Mucosa of descending colon (tissue), 3 donors: ENCODE measurements around the gene IRAK1. TPM values are rescaled to one million over a fixed set of nuclear protein-coding genes. Genes with fewer than 3 reads are reported as not detected.

Source experiments
- ATAC-seq: fragments of 200-7000 bp; cut with Tn5 transposase; one replicate; pipeline ENCODE4 v1.9.1; 2020; ENCODE audit warnings: mild to moderate bottlenecking, moderate library complexity
- DNase-seq, 3 donors: peaks; one replicate each; pipeline ENCODE4 v3.0.0-alpha.2; 2020
- H3K36me3 ChIP-seq: fragments of 200-600 bp; one replicate; pipeline ENCODE4 v1.8.0; 2021; ENCODE audit warnings: low read depth, mild to moderate bottlenecking
- H3K4me1 ChIP-seq: fragments of 200-600 bp; one replicate; pipeline ENCODE4 v1.8.0; 2021; ENCODE audit warnings: low read depth, mild to moderate bottlenecking
- H3K4me3 ChIP-seq: fragments of 200-600 bp; one replicate; pipeline ENCODE4 v1.8.0; 2021; ENCODE audit warnings: mild to moderate bottlenecking
- H3K9me3 ChIP-seq: fragments of 200-600 bp; one replicate; pipeline ENCODE4 v1.8.0; 2021; ENCODE audit warnings: mild to moderate bottlenecking
- intact Hi-C, 2 donors: fragments of 100-400 bp; cut with DNase I in 1 of 2; cut with micrococcal nuclease in 1 of 2; formaldehyde crosslinking; loops; one replicate each; pipeline versions ENCODE4 v1.11.0 to v1.11.1; 2022; cut with DNase I, micrococcal nuclease
- total RNA-seq, 3 donors: library from RNA; stranded (reverse); fragmentation: NEBNext Ultra II Directional in 2 of 3; extraction: Animal tissue kit (Norgen Biotek cat#: 25700) in 2 of 3; gene quantifications; one replicate each; pipeline versions ENCODE4 v1.2.1 to v1.2.4, GENCODE V29; 2021 to 2023
- TF ChIP-seq, protein P1 (sequence below): fragments of 200-600 bp; IDR thresholded peaks from one replicate; pipeline ENCODE4 v1.8.0; 2022; ENCODE audit warnings: antibody characterized with exemption, mild to moderate bottlenecking
- donor health status: DM: no; HTN: no; CAD: no; lungs with moderate emphysema.
- donor health status: DM: no; HTN: no; CAD: no.
- donor health status: DM: no; HTN: yes; CAD: no.

The IRAK1 gene
- total RNA-seq, 3 donors from 2014 or later: 66.5 to 96.0 (median 85.2) TPM

DNA sequence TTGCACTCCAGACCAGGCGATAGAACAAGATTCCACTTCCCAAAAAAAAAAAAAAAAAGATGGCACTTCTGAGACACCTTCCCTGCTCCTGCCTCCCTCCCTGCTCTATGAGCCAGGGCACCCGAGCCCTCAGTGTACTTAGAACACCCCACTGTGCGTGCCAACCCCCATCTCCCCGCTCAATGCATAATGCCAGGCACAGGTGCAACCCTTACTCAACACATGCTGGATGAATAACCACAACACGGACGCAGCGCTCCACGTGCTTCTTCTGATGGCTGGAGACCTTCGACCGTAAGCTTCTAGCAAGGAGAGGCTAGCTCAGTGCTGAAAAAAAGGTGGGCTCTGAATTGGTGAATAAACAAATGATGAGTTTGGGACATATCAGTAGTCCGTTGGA, 19.9 kb upstream of the IRAK1 start:
- intact Hi-C loops: no loop called here
- Histone ChIP-seq H3K36me3 (no peaks in the 10 kb centered on the region), H3K4me1 (no peaks in the 10 kb centered on the region), H3K9me3 (no peaks in the 10 kb centered on the region), H3K4me3 (no peak overlapping the region)
- no peak for ATAC-seq
- TF ChIP-seq, protein P1, sequence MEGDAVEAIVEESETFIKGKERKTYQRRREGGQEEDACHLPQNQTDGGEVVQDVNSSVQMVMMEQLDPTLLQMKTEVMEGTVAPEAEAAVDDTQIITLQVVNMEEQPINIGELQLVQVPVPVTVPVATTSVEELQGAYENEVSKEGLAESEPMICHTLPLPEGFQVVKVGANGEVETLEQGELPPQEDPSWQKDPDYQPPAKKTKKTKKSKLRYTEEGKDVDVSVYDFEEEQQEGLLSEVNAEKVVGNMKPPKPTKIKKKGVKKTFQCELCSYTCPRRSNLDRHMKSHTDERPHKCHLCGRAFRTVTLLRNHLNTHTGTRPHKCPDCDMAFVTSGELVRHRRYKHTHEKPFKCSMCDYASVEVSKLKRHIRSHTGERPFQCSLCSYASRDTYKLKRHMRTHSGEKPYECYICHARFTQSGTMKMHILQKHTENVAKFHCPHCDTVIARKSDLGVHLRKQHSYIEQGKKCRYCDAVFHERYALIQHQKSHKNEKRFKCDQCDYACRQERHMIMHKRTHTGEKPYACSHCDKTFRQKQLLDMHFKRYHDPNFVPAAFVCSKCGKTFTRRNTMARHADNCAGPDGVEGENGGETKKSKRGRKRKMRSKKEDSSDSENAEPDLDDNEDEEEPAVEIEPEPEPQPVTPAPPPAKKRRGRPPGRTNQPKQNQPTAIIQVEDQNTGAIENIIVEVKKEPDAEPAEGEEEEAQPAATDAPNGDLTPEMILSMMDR: no peak
- no peak for DNase-seq

DNA sequence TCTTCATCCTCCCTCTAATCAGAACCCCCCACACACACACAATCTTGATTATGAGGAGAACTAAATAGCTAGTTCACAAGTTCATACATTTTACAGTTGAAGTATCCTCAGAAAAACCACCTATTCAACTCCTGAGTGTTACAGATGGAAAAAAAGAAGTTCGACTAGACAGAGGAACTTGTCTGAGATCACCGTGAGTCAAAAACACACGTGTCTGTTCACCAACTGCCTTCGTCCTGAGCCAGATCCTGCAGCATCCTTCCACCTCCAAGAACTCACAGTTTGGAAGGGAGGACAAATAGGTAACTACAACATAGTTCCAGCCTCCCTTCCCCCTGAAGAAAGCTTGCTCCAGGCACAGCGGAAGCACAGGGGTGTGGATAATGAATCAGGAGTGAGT, 19.0 kb upstream of the IRAK1 start:
- intact Hi-C loops: no loop called here
- DNase-seq: no peak
- Histone ChIP-seq H3K4me3 (no peak overlapping the region), H3K36me3 (no peaks in the 10 kb centered on the region), H3K4me1 (no peaks in the 10 kb centered on the region), H3K9me3 (no peaks in the 10 kb centered on the region)
- no peak for ATAC-seq
- TF ChIP-seq, protein P1: no peak

DNA sequence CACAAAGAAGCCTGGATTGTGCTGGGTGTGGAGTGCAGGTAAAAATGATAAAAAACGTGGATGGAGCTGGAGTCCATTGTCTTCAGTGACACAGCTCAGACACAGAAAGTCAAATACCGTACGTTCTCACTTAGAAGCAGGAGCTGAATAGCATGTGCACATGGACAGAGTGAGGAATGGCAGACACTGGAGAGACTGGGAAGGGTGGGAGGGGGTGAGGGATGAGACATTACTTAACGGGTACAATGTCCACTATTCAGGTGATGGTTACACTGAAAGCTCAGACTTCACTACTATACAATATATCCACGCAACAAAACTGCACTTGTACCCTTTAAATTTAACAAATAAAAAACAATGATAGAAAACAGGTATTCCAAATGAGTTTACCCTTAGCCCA, 18.1 kb upstream of the IRAK1 start:
- Histone ChIP-seq H3K9me3 (no peaks in the 10 kb centered on the region), H3K36me3 (no peaks in the 10 kb centered on the region), H3K4me3 (no peak overlapping the region), H3K4me1 (no peaks in the 10 kb centered on the region)
- TF ChIP-seq, protein P1: no peak
- ATAC-seq: no peak
- no peak for DNase-seq
- intact Hi-C loops: no loop called here

DNA sequence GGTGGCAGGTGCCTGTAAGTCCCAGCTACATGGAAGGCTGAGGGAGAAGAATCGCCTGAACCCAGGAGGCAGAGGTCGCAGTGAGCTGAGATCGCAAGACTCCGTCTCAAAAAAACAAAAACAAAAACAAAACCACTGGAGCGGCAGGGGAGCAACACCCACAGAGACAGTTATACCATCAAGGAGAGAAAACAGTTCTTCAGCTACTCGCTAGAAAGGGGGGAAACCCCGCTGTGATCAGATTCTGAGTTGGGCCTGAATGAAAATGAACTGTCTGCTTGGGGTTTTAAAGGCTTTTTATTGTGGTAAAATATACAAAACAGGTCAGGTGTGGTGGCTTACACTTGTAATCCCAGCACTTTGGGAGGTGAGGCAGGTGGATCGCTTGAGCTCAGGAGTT, 16.8 kb upstream of the IRAK1 start:
- Histone ChIP-seq H3K4me3 (no peak overlapping the region), H3K4me1 (no peaks in the 10 kb centered on the region), H3K36me3 (no peaks in the 10 kb centered on the region), H3K9me3 (no peaks in the 10 kb centered on the region)
- no peak for ATAC-seq
- TF ChIP-seq, protein P1: no peak
- DNase-seq: no peak
- intact Hi-C loops: no loop called here

DNA sequence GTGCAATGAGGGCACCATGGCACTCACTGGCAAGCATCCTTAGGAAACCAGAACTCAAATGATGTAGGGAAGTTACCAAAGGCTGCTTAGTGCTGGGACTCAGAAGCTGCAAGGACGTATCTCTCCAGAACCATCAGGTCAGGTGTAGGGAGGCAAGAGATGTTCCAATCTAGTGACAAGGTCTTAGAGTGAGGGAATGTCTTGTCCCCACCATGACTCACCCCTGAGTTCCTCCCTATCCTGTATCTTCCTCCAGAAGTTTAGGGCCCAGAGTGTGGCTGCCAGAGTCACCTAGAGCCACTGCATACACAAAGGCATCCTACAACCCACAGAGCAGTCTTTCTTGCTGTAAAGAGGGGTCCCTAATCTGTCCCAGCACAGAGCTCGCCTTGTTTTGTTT, 14.1 kb upstream of the IRAK1 start:
- Histone ChIP-seq H3K36me3 (no peaks in the 10 kb centered on the region), H3K4me3 (no peak overlapping the region), H3K9me3 (no peaks in the 10 kb centered on the region), H3K4me1 (peaks cover 3% of the 10 kb centered on the region)
- no peak for DNase-seq
- no peak for ATAC-seq
- intact Hi-C loops: no loop called here
- TF ChIP-seq, protein P1: no peak

DNA sequence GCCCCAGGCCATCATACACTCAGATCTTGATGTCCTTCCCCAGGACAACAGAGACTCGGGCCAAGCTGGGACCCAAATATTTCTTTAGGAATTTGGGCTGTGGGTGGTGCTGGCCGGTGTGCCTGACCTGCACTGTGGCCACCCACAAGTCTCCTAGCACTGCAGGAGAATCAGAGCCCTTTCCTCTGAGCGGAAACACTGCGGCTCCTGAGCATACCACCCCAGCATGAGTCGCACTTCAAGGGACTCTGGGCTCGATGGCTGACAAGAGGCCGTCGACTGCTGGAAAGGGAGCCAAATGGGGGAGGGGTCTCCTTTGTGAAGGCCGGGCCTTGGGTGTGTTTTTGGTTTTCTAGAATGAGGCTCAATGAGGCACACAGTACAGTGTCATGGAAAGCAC, 13.0 kb upstream of the IRAK1 start:
- intact Hi-C loops: no loop called here
- ATAC-seq (no peak), DNase-seq (no peak)
- no peaks in the 10 kb centered on the region for H3K9me3 ChIP-seq
- H3K4me3 ChIP-seq: no peak overlapping the region
- H3K36me3 ChIP-seq: no peaks in the 10 kb centered on the region
- H3K4me1 ChIP-seq: peaks cover 3% of the 10 kb centered on the region
- TF ChIP-seq, protein P1: no peak
